Lower lobe of right lung (tissue), 2 donors: Measurements from ENCODE around the gene CYTL1. TPM values are rescaled to one million over a fixed set of nuclear protein-coding genes. Genes with fewer than 3 reads are reported as not detected.
A peak's percentile ranks its signal among the peaks of the same experiment; 100 is the strongest.

Experiments
- ATAC-seq, 2 donors: fragments of 200-7000 bp; cut with Tn5 transposase; one replicate each; pipeline ENCODE4 v1.9.1; 2020 to 2022; ENCODE audit warnings: mild to moderate bottlenecking in 2 of 2, moderate library complexity in 2 of 2
- DNase-seq: peaks from one replicate; pipeline ENCODE4 v3.0.0-alpha.2; 2020
- H3K27ac ChIP-seq: fragments of 200-600 bp; one replicate; pipeline ENCODE4 v1.8.0; 2022
- H3K27me3 ChIP-seq: fragments of 200-600 bp; one replicate; pipeline ENCODE4 v1.8.0; 2022; ENCODE audit warnings: low read depth
- H3K36me3 ChIP-seq: fragments of 200-600 bp; one replicate; pipeline ENCODE4 v1.8.0; 2022; ENCODE audit warnings: mild to moderate bottlenecking
- H3K4me1 ChIP-seq: fragments of 200-600 bp; one replicate; pipeline ENCODE4 v1.8.0; 2022
- H3K4me3 ChIP-seq: fragments of 200-600 bp; one replicate; pipeline ENCODE4 v1.8.0; 2022; ENCODE audit warnings: mild to moderate bottlenecking
- H3K9me3 ChIP-seq: fragments of 200-600 bp; one replicate; pipeline ENCODE4 v1.8.0; 2022
- intact Hi-C: fragments of 100-400 bp; cut with DNase I; formaldehyde crosslinking; loops from one replicate; pipeline ENCODE4 v1.11.0; 2022
- total RNA-seq: library from RNA; stranded (reverse); fragmentation: NEBNext Ultra II Directional; extraction: Animal tissue kit (Norgen Biotek cat#: 25700); gene quantifications from one replicate; pipeline ENCODE4 v1.2.1, GENCODE V29; 2021
- TF ChIP-seq, protein P1 (sequence below): fragments of 200-600 bp; IDR thresholded peaks from one replicate; pipeline ENCODE4 v1.8.0; 2022; ENCODE audit warnings: antibody characterized with exemption, mild to moderate bottlenecking
- donor health status: DM: no; HTN: yes; CAD: no; lungs with severe emphysema.

The CYTL1 gene
- total RNA-seq, 1 donor from 2014 or later: 1.4 TPM

DNA sequence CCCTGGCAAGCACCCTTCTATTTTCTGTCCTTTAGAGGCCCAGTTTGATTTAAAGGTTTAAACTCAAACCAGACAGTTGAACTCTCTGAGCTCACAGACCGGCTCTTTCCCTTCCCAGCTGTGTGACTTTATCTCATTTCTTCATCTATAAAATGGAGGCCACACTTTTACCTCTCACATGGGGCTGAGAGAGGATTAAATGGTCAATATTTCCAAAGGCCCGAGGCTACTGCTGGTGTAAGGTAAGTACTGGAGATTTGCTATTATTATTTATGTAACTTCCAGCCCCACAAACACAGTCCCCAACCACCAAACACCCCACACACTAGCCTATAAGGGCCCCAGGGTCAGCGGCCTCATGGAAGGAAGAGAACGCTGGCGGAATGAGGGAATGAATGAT, 13.6 kb upstream of the CYTL1 start:
- ATAC-seq: no peak
- H3K36me3 ChIP-seq: no peaks in the 10 kb centered on the region
- H3K27ac ChIP-seq: peak overlapping the region; percentile 37
- no peaks in the 10 kb centered on the region for H3K9me3 ChIP-seq
- no peaks in the 10 kb centered on the region for H3K27me3 ChIP-seq
- intact Hi-C loops: no loop called here
- DNase-seq: no peak
- H3K4me1 ChIP-seq: peaks cover 24% of the 10 kb centered on the region
- H3K4me3 ChIP-seq: no peak overlapping the region
- TF ChIP-seq, protein P1, sequence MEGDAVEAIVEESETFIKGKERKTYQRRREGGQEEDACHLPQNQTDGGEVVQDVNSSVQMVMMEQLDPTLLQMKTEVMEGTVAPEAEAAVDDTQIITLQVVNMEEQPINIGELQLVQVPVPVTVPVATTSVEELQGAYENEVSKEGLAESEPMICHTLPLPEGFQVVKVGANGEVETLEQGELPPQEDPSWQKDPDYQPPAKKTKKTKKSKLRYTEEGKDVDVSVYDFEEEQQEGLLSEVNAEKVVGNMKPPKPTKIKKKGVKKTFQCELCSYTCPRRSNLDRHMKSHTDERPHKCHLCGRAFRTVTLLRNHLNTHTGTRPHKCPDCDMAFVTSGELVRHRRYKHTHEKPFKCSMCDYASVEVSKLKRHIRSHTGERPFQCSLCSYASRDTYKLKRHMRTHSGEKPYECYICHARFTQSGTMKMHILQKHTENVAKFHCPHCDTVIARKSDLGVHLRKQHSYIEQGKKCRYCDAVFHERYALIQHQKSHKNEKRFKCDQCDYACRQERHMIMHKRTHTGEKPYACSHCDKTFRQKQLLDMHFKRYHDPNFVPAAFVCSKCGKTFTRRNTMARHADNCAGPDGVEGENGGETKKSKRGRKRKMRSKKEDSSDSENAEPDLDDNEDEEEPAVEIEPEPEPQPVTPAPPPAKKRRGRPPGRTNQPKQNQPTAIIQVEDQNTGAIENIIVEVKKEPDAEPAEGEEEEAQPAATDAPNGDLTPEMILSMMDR: no peak

DNA sequence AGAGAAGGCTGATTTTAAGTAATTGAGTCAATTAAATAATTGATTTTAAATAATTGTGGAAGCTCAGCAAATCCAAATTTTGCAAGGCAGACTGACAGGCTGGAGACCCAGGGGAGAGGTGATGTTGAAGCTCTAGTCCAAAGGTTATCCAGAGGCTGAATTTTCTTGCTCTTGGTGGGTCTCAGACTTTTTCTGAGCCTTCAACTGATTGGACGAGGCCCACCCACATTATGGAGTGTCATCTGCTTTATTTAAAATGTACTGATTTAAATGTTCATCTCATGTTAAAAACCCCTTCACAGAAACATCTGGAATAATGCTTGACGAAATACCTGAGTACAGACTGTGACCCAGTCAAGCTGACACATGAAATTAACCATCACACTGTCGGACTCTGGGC, 11.7 kb upstream of the CYTL1 start:
- Histone ChIP-seq H3K4me3 (no peak overlapping the region), H3K27ac (no peak overlapping the region), H3K27me3 (no peaks in the 10 kb centered on the region), H3K9me3 (no peaks in the 10 kb centered on the region), H3K4me1 (peaks cover 17% of the 10 kb centered on the region), H3K36me3 (no peaks in the 10 kb centered on the region)
- TF ChIP-seq, protein P1: no peak
- DNase-seq: no peak
- ATAC-seq: no peak
- intact Hi-C loops: no loop called here

DNA sequence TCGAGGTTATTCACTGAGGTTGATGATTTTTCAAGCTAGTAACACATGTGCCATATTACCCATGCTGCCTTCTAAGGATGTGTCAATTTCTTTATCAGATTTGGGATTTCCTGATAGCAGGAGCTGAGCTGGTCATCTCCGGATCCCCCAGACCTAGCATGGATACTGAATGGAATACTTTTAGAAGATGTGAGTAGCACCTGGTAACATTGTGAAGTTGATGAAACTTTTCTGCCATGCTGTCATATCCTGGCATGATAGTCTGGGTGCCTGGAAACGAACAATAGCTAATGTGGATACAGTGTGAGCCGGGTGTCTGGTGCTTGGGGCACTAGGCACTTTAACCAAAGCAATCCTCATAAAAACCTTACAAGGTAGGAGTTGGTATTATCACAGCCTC, 11.0 kb upstream of the CYTL1 start:
- TF ChIP-seq, protein P1: no peak
- intact Hi-C loops: no loop called here

DNA sequence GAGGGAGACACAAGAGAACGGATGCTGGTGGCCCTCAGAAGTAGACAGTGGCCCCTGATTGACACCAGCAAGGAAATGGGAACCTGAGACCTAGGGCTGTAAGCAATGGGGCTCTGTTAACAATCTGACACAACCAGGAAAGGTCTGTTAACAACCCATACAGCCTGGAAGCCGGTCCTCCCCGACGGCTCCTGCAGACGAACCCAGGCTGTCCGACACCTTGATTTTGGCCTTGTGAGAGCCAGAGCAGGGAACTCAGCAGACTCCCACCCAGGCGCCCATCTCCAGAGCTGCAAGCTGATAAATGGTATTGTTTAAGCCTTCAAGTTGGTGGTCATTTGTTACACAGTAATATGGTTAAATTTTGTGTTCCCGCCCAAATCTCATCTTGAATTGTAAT, 10.2 kb upstream of the CYTL1 start:
- intact Hi-C loops: no loop called here
- no peak for ATAC-seq
- Histone ChIP-seq H3K27me3 (no peaks in the 10 kb centered on the region), H3K4me3 (no peak overlapping the region), H3K4me1 (peaks cover 9% of the 10 kb centered on the region), H3K27ac (no peak overlapping the region), H3K9me3 (no peaks in the 10 kb centered on the region), H3K36me3 (no peaks in the 10 kb centered on the region)
- DNase-seq: no peak
- TF ChIP-seq, protein P1: no peak

More for the DNA sequence above, 11.0 kb upstream of the CYTL1 start:
- H3K27me3 ChIP-seq: no peaks in the 10 kb centered on the region
- peaks cover 17% of the 10 kb centered on the region for H3K4me1 ChIP-seq
- no peak overlapping the region for H3K27ac ChIP-seq
- no peaks in the 10 kb centered on the region for H3K36me3 ChIP-seq
- DNase-seq (no peak), ATAC-seq (no peak)
- H3K9me3 ChIP-seq: no peaks in the 10 kb centered on the region
- H3K4me3 ChIP-seq: no peak overlapping the region

DNA sequence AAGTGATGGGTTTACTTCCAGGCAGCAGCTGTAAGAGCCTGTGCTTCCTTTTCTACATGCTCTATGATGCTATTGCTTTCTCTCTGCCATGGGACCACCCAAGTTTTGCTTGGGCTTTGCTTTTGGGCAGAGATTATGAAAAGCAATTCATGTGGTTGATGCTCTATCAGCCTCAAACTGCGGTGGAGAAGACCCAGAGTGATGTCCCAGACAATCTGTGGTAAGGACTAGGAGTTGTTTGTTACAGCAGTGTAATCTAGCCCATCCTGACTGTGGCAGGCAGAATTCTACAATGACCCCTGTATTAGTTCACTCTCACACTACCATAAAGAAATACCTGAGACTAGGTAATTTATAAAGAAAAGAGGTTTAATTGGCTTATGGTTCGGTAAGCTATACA, 9.2 kb upstream of the CYTL1 start:
- no peaks in the 10 kb centered on the region for H3K27me3 ChIP-seq
- H3K4me1 ChIP-seq: peaks cover 6% of the 10 kb centered on the region
- no peak overlapping the region for H3K27ac ChIP-seq
- TF ChIP-seq, protein P1: no peak
- H3K36me3 ChIP-seq: no peaks in the 10 kb centered on the region
- intact Hi-C loops: no loop called here
- H3K9me3 ChIP-seq: no peaks in the 10 kb centered on the region
- no peak overlapping the region for H3K4me3 ChIP-seq
- no peak for DNase-seq
- no peak for ATAC-seq

DNA sequence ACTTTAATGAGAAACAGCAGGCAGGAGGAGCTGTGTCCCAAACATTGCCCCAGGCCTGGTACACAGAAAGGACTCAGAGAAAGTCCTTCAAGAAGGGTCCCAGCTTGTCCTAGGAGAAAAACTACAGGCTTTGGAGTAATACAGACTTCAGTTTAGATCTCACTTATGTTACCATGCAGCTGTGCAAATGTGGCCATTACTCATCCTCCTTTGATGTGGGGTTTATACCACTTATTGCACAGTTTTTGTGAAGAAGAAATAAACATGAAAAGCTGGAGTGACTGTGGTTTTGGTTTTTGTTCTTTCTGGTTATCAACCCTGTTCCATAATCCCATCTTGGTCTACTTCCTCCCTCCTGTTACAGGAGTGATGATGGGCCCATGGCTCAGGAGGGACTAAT, 8.1 kb upstream of the CYTL1 start:
- Histone ChIP-seq H3K27me3 (no peaks in the 10 kb centered on the region), H3K9me3 (no peaks in the 10 kb centered on the region), H3K4me1 (no peaks in the 10 kb centered on the region), H3K36me3 (no peaks in the 10 kb centered on the region), H3K27ac (no peak overlapping the region), H3K4me3 (no peak overlapping the region)
- ATAC-seq (no peak), DNase-seq (no peak)
- intact Hi-C loops: no loop called here
- TF ChIP-seq, protein P1: no peak
